Hypothalamus (tissue), 51 donors: Measurements from ENCODE around the gene KREMEN1.

ENCODE experiments used
- DNase-seq, 51 donors: peaks; one replicate each; lab custom pipeline; 2025; lab: John Stamatoyannopoulos, UW

The KREMEN1 gene

DNA sequence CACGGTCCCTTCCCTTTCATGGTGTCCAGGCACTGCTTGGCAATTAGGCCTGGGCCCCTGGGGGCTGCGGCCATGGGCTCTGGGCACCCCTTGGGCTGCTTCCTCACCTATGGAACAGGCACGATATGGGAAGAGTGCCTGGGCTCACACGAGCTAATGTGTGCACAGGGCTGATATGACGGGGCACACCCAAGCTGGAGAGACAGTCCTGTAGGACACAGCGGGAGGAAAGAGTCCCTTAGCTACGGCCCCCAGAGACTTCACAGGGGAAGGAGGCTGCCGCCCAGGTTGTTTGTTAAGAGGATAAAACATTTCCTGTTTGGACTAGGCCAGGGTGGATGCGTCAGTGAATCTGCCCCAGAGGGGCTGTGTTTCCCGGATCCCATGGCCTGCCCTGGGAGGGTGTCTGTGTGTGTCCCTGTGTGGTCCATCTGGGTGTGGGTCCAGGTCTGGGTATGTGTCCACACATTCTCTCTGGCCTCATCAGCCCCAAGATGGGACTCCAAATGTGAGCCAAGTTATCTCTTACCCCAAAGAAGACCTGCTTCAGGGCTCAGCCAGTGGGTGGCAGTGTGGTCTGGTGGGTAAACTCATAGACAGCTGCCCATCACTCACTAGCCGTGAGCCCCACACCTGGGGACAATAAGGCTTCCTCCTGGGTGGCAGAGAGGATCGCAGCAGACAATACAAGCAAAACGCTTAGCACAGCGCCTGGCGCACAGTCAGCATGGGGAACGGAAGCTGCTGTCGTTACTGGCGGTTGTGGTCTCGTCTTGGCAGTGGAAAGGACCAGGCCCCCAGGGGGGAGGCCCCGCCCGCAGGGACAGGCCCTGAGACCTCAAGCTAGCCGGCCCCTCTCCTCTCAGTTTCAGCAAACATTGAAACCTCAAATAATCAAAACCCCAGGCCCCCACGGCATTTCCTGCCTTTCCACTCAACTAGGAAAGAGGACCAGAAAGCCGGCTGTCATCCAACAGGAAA, 129.7 kb downstream of the KREMEN1 start:
- peak in 16 of 51 donors; percentile 13 to 45 (median 31) for DNase-seq

GRCh38 chr22:29203488-29204454, 130.9 kb downstream of the KREMEN1 start:
- no peak for DNase-seq

- no peak for DNase-seq
These were observed 131.8 kb downstream of the KREMEN1 start for GRCh38 chr22:29204455-29205183.

DNA sequence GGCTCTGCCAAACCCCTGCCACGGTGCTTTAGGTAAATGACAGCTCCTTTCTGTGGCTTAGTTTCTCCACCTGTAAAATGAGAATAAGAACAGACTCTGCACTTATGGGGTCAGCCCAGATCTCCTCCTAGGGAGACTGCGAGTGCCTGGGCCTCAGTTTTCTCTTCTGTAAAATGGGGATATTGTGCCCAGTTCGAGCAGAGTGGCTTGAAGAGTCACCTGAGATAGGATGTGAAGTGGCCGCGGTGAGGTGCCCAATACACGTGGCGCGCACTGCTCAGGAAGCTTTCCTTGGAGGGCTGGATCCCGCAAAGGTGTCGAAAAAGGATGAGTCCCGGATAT, 132.4 kb downstream of the KREMEN1 start:
- no peak for DNase-seq

GRCh38 chr22:29205594-29206371, 132.9 kb downstream of the KREMEN1 start, which contains the start of gene EMID1:
TSS of gene EMID1 (plus strand) at chr22:29205896. CDS start at chr22:29206039, 143 bp downstream.
- DNase-seq: peak in 7 of 51 donors; percentile 10 to 43 (median 22)

DNA sequence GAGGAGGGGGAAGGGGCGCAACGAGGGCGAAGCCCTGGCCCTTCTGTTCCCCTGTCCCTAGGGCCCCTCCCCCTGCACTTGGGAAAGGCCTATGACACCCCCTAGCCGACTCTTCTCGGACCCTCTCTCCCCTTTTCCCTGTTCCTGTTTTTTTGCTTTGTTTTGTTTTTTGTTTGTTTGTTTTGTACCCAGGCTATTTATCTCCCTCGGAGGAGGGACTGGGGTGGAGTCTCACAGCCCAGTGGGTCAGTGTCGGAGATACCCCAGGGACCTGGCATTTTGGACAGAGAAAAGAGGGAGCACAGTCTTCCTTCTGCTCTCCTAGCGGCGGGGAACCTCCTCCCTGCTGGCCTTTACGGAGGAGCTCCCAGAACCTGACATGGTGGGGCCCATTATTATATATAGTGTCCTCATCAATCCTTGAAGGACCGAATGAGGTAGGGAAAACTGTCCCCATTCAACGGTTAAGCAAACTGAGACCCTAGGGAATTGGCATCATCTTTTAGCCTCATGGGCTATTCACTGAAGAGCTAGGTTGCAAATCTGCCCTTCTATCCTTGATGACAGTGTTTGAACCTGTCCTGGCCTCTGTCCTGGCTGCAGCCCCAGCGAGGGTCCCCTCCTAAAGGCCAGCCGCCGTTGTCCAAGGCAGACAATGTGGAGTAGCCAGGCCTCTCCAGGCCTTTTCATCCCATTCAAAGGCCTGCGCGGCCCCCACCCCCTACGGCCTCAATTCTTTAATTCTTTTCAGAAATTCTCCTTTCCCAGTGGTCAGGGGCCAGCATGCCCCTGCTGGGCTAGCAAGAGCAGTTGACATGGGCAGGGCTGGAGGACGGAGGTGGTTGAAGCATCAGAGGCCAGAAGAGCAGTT, 133.8 kb downstream of the KREMEN1 start:
- DNase-seq: no peak

- no peak for DNase-seq
These were observed 134.4 kb downstream of the KREMEN1 start for GRCh38 chr22:29207243-29207550.

- no peak for DNase-seq
These were observed 135.0 kb downstream of the KREMEN1 start for GRCh38 chr22:29207562-29208501.

GRCh38 chr22:29208502-29208862, 135.6 kb downstream of the KREMEN1 start:
- DNase-seq: no peak

- peak in 7 of 51 donors; percentile 5 to 31 (median 20) for DNase-seq
These were observed 136.2 kb downstream of the KREMEN1 start for GRCh38 chr22:29208879-29209623.

- no peak for DNase-seq
These were observed 136.7 kb downstream of the KREMEN1 start for GRCh38 chr22:29209624-29209929.

DNA sequence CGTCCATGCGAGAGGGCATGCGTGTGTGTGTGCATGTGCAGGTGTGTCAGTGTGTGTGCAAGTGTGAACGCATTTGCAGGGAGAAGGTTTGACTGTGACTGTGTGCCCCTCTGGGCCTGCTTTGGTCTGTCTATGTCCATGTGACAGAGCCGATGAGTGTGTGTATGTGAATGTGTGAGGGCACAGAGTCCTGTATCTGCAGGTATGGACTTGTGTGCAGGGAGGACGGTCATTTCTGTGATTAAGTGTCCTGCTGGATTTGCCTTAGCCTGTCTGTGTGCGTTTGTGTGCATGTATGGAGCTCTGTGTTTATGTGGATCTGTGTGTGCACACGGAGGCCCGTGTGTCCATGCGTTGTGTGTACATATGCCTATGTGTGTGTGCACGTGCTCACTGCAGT, 138.2 kb downstream of the KREMEN1 start:
- no peak for DNase-seq

DNA sequence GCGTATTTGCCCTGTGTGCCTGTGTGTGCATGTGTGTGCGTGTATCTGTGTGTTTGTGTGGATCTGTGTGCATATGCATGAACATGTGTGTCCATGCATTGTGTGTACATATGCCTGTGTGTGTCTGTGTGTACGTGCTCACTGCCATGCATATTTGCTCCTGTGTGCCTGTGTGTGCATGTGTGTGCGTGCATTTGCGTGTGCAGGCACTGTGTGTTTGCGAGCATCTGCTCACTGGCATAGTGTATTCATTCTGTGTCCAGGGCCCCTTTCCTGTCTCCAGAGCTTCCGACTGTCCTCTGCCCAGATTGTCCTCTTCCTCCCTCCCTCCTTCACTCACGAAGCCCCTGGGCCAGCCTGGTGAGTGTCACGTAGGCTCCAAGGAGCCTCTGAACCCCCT, 138.6 kb downstream of the KREMEN1 start:
- DNase-seq: no peak

GRCh38 chr22:29212743-29213142, 139.9 kb downstream of the KREMEN1 start:
- peak in 1 of 51 donors; percentile 21 for DNase-seq

DNA sequence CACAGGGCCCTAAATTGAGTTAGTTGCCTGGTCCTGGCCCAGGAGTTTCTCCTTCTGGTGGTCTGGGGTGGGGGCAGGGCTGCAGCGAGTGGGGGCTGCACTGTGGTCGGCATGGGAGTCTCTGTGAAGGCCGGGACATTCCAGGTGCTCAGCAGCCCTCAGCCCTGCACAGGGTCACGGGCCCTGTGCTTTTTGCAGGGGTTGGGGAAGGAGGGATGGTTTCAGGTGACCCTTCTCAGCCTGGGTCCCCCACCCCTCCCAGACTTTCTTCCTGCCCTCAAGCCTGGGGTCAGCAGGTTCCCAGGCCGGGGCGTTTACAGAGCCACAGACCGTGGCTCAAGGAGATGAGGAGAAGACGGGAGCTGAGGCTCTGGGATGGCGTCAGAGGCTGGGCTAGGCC, 140.7 kb downstream of the KREMEN1 start:
- no peak for DNase-seq

GRCh38 chr22:29214232-29214631, 141.4 kb downstream of the KREMEN1 start:
- DNase-seq: no peak
